Loucy (cell line): Measurements from ENCODE around the gene RBM6.

Experiments used
- H2AFZ ChIP-seq: fragments of 200-600 bp; sonication (generic); 2 replicates; pipeline ENCODE4 v1.6.0; 2016; ENCODE audit warnings: antibody characterized with exemption, mild to moderate bottlenecking, low read length, moderate library complexity
- H3F3A ChIP-seq: fragments of 200-600 bp; 2 replicates; pipeline ENCODE4 v1.6.0; 2016; ENCODE audit warnings: antibody characterized with exemption, low read depth, mild to moderate bottlenecking
- H3K27me3 ChIP-seq: fragments of 200-600 bp; sonication (generic); 2 replicates; pipeline ENCODE4 v1.6.1; 2014; ENCODE audit warnings: low read length, mild to moderate bottlenecking; ENCODE audit not compliant: insufficient read depth, poor library complexity, severe bottlenecking
- H3K36me3 ChIP-seq: fragments of 200-600 bp; sonication (generic); 2 replicates; pipeline ENCODE4 v1.6.1; 2016; ENCODE audit warnings: low read length; ENCODE audit not compliant: insufficient read depth
- H3K4me1 ChIP-seq: fragments of 200-600 bp; sonication (generic); 2 replicates; pipeline ENCODE4 v1.5.1; 2014; ENCODE audit warnings: low read length, mild to moderate bottlenecking; ENCODE audit not compliant: insufficient read depth, poor library complexity, severe bottlenecking
- H3K4me2 ChIP-seq: fragments of 200-600 bp; sonication (generic); 2 replicates; pipeline ENCODE4 v1.6.0; 2014; ENCODE audit warnings: antibody characterized with exemption, low read length, low read depth, mild to moderate bottlenecking; ENCODE audit not compliant: poor library complexity, severe bottlenecking
- H3K4me3 ChIP-seq: fragments of 200-600 bp; sonication (generic); 2 replicates; pipeline ENCODE4 v1.5.1; 2014; ENCODE audit warnings: low read length, mild to moderate bottlenecking, mixed read lengths; ENCODE audit not compliant: poor library complexity, severe bottlenecking
- H3K79me2 ChIP-seq: fragments of 200-600 bp; sonication (generic); 2 replicates; pipeline ENCODE4 v1.6.1; 2014; ENCODE audit warnings: low read length; ENCODE audit not compliant: insufficient read depth
- H3K9ac ChIP-seq: fragments of 200-600 bp; sonication (generic); 2 replicates; pipeline ENCODE4 v1.6.0; 2014; ENCODE audit warnings: mild to moderate bottlenecking, low read depth, low read length, moderate library complexity; ENCODE audit not compliant: poor library complexity, severe bottlenecking
- H3K9me2 ChIP-seq: fragments of 200-600 bp; sonication (generic); replicated peaks from 2 replicates; pipeline ENCODE4 v1.6.1; 2016; ENCODE audit warnings: low read depth, low read length, mixed read lengths
- H3K9me3 ChIP-seq: fragments of 200-600 bp; sonication (generic); 2 replicates; pipeline ENCODE4 v1.6.1; 2014; ENCODE audit warnings: mild to moderate bottlenecking, antibody characterized with exemption, low read length, low read depth; ENCODE audit not compliant: insufficient read depth
- H4K20me1 ChIP-seq: fragments of 200-600 bp; sonication (generic); 2 replicates; pipeline ENCODE4 v1.6.0; 2014; ENCODE audit warnings: antibody characterized with exemption, low read length, mild to moderate bottlenecking; ENCODE audit not compliant: insufficient read depth, poor library complexity, severe bottlenecking
- CTCF ChIP-seq: fragments of 200-600 bp; sonication (generic); conservative IDR thresholded peaks from 2 replicates; pipeline ENCODE4 v1.5.1; 2014; ENCODE audit warnings: mild to moderate bottlenecking, antibody characterized with exemption, low read length
- EZH2phosphoT487 ChIP-seq: fragments of 200-600 bp; IDR thresholded peaks from 2 replicates; pipeline ENCODE4 v1.6.1; 2018; ENCODE audit warnings: antibody characterized with exemption, mild to moderate bottlenecking, moderate library complexity, borderline replicate concordance

Gene RBM6

DNA sequence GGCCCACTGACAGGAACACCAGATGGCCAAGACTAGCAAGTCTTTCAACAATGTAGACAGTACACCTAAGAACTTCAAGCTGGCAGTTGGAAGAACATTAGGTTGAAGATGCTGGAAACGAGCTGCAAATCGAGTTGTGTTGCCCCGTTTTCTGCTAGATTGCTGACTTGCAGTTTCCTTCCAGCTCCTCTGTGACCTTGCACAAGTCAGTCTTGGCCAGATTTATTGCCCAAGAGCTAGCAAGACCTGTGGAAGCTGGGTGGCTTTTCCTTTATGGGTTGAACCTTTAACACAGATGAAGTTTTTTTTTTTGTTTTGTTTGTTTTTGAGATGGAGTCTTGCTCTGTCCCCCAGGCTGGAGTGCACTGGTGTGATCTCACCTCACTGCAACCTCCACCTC, 2.9 kb upstream of the RBM6 start:
- Histone ChIP-seq H3K27me3 (no peaks in the 10 kb centered on the region), H3K79me2 (peaks cover 18% of the 10 kb centered on the region), H3K4me1 (peaks cover 14% of the 10 kb centered on the region), H3K4me3 (no peak overlapping the region), H4K20me1 (peaks cover 18% of the 10 kb centered on the region), H2AFZ (no peak overlapping the region), H3K9me3 (no peaks in the 10 kb centered on the region), H3K9ac (no peak overlapping the region), H3K4me2 (no peak overlapping the region), H3K36me3 (no peaks in the 10 kb centered on the region), H3K9me2 (no peaks in the 10 kb centered on the region), H3F3A (no peaks in the 10 kb centered on the region)
- TF ChIP-seq CTCF, result no peak
- no peak for TF ChIP-seq EZH2phosphoT487

DNA sequence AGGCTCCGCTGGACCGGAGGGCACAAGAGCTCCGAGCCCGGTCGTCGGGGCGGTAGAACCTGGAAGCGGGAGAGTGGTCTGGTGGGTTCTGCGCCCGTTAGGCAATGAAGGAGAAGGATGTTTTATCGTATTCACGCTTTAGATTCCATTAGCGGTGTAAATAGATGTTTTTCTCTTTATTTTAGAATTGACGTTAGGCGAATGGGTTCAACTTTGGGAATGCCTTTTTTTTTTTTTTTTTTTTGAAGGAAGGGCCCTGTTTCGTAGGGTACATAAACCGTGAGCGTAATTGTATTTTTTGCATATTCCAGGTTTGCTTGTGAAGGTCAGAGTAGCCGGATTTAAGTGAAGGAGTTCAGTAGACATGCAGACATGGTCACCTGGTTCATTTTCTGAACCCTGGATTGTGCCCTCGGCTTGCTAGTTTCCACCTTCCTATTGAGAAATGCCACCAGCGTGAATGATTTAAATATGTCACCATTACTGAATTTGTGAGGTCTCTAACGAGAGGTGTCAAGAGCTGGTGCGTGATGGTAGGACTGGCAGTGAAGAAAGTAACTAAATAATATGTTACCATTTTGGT, 808 bp downstream of the RBM6 start:
- peaks cover 45% of the 10 kb centered on the region for H4K20me1 ChIP-seq
- H2AFZ ChIP-seq, result no peak overlapping the region; the same call in 1 of the 2 replicates
- H3K4me2 ChIP-seq, result peak overlapping the region; percentile 89
- 0 out of 2 replicates have a peak, but pooled peaks cover 6% of the 10 kb centered on the region for H3K36me3 ChIP-seq
- H3K9me2 ChIP-seq, result no peaks in the 10 kb centered on the region
- H3K9me3 ChIP-seq, result no peaks in the 10 kb centered on the region
- peaks cover 54% of the 10 kb centered on the region for H3K79me2 ChIP-seq
- peaks cover 5% of the 10 kb centered on the region; the same call in 1 of the 2 replicates for H3F3A ChIP-seq
- no peak for TF ChIP-seq EZH2phosphoT487
- TF ChIP-seq CTCF, result no peak
- H3K4me1 ChIP-seq, result peaks cover 20% of the 10 kb centered on the region
- H3K9ac ChIP-seq, result peak overlapping the region; percentile 79
- no peaks in the 10 kb centered on the region for H3K27me3 ChIP-seq
- H3K4me3 ChIP-seq, result peak overlapping the region; percentile 89

DNA sequence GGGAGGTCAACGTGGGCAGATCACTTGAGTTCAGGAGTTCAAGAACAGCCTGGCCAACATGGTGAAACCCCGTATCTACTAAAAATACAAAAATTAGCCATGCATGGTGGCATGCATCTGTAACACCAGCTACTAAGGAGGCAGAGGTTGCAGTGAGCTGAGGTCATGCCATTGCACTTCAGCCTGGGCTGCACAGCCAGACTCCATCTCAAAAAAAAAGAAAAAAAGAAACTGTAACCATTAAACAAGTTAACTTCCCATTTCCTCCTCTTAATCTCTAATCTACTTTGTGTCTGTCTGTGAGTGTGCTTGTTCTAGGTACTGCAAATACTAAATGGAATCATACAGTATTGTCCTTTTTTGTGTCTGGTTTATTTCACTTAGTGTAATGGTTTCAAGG, 2.7 kb downstream of the RBM6 start:
- peaks cover 56% of the 10 kb centered on the region for H4K20me1 ChIP-seq
- peaks cover 5% of the 10 kb centered on the region; the same call in 1 of the 2 replicates for H3F3A ChIP-seq
- H3K9me2 ChIP-seq, result no peaks in the 10 kb centered on the region
- H3K4me1 ChIP-seq, result peaks cover 20% of the 10 kb centered on the region
- no peaks in the 10 kb centered on the region for H3K27me3 ChIP-seq
- peak overlapping the region; percentile 48 for H3K4me2 ChIP-seq
- H3K9ac ChIP-seq, result no peak overlapping the region
- peaks cover 73% of the 10 kb centered on the region for H3K79me2 ChIP-seq
- no peak for TF ChIP-seq CTCF
- TF ChIP-seq EZH2phosphoT487, result no peak
- no peak overlapping the region for H2AFZ ChIP-seq
- H3K36me3 ChIP-seq, result peaks cover 9% of the 10 kb centered on the region; the same call in 1 of the 2 replicates
- H3K9me3 ChIP-seq, result no peaks in the 10 kb centered on the region
- H3K4me3 ChIP-seq, result peak overlapping the region; percentile 49
